Hematopoietic multipotent progenitor cell treated with erythropoietin and hydrocortisone succinate and interleukin-3 and kit ligand, for 6 days (in vitro differentiated cells): ENCODE measurements around the gene LRP10.

Experiments used
- DNase-seq: peaks from one replicate; pipeline ENCODE4 v3.0.0-alpha.2; 2015

The LRP10 gene

DNA sequence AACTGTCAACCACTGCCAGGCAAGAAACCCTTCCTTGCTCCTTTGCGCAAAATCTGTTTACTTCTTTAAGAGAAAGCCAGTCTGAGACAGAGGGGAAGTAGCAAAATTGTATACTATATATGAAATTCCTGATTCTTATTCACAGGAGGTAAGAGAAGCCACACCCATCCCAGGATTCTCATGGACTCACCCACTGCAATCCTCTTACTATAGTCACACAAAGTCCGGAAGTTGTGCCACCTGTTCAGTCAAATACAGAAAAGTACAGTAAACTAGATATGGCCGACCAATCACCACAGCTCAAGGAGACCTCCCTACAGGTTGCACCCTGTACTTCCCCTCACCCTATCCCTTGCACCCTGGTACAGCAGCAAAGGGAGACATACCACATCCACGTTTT lies 54.8 kb downstream of the LRP10 start:
- DNase-seq = no peak

DNA sequence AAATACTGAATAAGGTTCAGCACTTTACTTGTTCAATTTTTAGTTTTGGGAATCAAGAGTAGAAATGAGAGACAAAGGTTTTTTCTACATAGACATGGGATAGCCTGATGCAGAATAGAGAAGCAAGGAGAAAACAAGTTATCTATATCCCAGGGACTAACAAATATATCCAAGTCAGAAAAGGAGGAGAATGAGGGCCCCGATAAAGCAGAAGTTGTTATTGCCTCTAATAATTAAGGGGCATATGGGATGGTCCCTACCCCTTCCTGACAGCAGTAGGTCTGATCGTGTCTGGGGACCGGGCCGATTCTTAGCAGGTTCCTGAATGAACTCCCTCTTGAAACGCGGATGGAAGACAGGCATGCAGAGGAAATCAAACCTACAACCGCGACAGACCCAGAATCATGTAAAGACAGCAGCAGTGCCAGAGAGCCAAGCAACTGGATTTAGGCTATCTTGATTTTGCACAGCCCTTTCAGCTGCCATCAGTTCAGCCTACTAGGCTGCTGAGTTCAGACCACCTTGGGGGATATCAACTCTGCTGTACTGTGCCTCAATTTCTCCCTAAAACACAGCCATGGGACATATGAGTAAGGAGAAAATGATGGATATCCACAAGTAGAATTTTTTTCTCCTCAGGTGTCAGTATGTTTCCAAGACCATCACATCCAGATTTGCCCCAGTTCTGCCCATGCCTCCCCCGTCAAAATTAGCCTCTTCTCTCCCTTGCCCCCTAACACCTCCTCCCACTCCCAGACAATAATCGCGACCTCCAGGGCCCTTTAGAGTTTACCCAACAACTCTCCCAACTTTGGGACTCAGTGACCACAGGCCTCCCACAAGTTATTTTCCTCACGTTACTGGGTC lies 56.9 kb downstream of the LRP10 start:
- DNase-seq = peak; percentile 60

- DNase-seq = peak; percentile 100
Observed at GRCh38 chr14:22929104-22929960, 57.8 kb downstream of the LRP10 start, which contains the start of gene PRMT5. Gene PRMT5 (minus strand): TSS chr14:22929376. CDS start chr14:22929361, 15 bp downstream.

DNA sequence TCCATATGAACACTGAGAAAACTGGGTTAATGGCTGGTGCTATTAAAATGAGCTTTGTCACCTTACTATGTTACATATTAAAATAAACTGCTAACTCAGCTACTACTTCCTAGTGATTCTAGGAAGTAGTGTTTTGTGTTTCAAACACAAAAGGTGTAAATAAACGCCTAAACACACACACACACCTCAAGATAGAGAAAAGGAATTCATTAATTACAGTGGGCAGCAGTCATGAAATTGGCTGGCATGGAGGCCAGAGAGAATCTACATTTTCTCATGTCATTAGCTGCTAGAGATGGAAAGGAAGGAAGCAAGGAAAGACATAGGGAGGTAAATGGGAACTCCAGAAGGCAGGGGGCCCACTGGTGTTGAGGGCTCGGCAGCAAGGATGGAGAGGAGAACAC lies 58.4 kb downstream of the LRP10 start:
- DNase-seq = no peak
